BJ (cell line): ENCODE data around the gene PHC2. TPM values are rescaled to one million over a fixed set of nuclear protein-coding genes. Genes with fewer than 3 reads are reported as not detected.

Experiments
- CTCF ChIA-PET: fragments of 350-600 bp; formaldehyde crosslinking; extraction: SDS; loops from one replicate; lab custom pipeline; 2021; ENCODE audit warnings: antibody characterized with exemption, inconsistent platforms; lab: Yijun Ruan, JAX
- POLR2A ChIA-PET: fragments of 300-600 bp; sonication (Branson Sonifier 250); formaldehyde crosslinking; extraction: SDS; loops from one replicate; lab custom pipeline; 2021; ENCODE audit warnings: antibody characterized with exemption; lab: Charles Lee
- DNase-seq: peaks from one replicate; pipeline ENCODE4 v3.0.0-alpha.2; 2011; ENCODE audit warnings: low read depth
- H3K27me3 ChIP-seq: 2 replicates; pipeline ENCODE4 v1.6.0; 2011; ENCODE audit warnings: low read length; ENCODE audit not compliant: control insufficient read depth, insufficient read depth
- H3K36me3 ChIP-seq: 2 replicates; pipeline ENCODE4 v1.5.1; 2011; ENCODE audit warnings: low read length; ENCODE audit not compliant: control insufficient read depth, insufficient read depth
- H3K4me3 ChIP-seq: 2 replicates; pipeline ENCODE4 v1.5.1; 2011; ENCODE audit warnings: low read depth, mild to moderate bottlenecking, control low read depth, low read length
- polyA plus RNA-seq: library from polyadenylated mRNA; depleted of rRNA; stranded (reverse); fragments of >200 nt; gene quantifications from 2 replicates; pipeline ENCODE4 v1.2.3, GENCODE V29; 2011
- TF ChIP-seq, protein P1 (sequence below): IDR thresholded peaks from 2 replicates; pipeline ENCODE4 v1.5.1; 2011; ENCODE audit warnings: low read depth, mild to moderate bottlenecking, control low read depth, inconsistent platforms, low read length, moderate library complexity; ENCODE audit not compliant: insufficient read depth

The PHC2 gene
- polyA plus RNA-seq, 1 experiment = 62.0 TPM

DNA sequence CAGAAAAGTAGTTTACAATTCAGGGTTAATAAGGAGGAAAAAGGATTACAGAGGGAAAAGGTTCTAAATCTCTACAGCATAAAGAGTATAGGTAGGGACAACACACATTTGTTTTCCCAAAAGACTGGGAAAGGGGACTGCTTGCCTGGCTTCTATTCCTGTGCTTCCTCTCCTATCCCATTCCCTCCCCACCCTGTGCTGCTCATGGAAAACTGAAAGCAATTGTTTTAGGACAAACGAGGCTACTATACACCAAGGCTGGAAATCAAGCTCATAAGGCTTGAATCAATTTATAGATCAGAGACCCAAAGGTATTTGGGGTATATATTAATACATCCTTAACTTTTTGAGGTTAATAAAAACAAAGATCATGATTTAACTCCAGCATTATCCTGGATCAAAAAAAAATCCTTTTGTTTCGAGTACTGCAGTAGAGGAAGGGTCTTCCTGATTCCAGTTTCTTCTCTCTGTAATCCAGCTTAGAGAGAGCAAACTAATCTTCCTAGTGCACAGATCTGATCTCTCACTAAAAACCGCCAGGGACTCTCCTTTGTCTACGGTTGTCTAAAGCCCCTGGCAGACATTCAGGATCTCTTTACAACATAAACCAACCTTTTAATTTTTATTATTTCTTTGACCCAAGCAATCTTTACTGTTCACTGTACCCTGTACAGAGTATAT lies 72.6 kb downstream of the PHC2 start:
- Histone ChIP-seq H3K27me3 (no peaks in the 10 kb centered on the region), H3K36me3 (peaks cover 8% of the 10 kb centered on the region), H3K4me3 (no peak overlapping the region)
- no peak for DNase-seq
- TF ChIP-seq, protein P1, sequence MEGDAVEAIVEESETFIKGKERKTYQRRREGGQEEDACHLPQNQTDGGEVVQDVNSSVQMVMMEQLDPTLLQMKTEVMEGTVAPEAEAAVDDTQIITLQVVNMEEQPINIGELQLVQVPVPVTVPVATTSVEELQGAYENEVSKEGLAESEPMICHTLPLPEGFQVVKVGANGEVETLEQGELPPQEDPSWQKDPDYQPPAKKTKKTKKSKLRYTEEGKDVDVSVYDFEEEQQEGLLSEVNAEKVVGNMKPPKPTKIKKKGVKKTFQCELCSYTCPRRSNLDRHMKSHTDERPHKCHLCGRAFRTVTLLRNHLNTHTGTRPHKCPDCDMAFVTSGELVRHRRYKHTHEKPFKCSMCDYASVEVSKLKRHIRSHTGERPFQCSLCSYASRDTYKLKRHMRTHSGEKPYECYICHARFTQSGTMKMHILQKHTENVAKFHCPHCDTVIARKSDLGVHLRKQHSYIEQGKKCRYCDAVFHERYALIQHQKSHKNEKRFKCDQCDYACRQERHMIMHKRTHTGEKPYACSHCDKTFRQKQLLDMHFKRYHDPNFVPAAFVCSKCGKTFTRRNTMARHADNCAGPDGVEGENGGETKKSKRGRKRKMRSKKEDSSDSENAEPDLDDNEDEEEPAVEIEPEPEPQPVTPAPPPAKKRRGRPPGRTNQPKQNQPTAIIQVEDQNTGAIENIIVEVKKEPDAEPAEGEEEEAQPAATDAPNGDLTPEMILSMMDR = no peak
- ChIA-PET CTCF (interaction anchor here (1.0 to 19.9 kb wide), 2 partner anchors 8 to 62 kb away, joined by 3 to 203 read pairs; no protein-coding TSS in a partner anchor), POLR2A (no interaction called here)

DNA sequence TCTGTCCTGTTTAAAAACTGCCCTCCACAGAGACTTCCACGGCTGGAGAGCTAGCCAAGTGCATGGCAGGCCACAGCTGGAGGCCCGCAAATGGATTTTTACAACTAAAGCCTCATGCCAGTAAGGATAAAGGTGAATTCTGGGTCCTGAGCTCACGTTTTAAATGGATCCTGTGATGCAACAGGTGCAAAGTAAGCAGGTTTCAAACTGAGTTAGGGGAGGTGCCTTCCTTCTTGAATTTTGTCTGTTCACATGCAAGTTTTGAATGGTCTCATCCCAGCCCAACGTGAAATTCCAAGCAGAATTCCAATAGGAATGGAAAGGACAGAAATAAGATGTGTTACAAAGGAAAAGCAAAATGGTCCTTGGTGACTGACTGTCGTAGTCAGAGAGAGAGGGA lies 73.8 kb downstream of the PHC2 start:
- POLR2A ChIA-PET = no interaction called here
- DNase-seq = no peak
- Histone ChIP-seq H3K4me3 (no peak overlapping the region), H3K27me3 (no peaks in the 10 kb centered on the region), H3K36me3 (peaks cover 9% of the 10 kb centered on the region)
- CTCF ChIA-PET = interaction anchor here (19.9 kb wide), 1 partner anchor 61 kb away, joined by 203 read pairs; no protein-coding TSS in a partner anchor
- TF ChIP-seq, protein P1 = no peak

DNA sequence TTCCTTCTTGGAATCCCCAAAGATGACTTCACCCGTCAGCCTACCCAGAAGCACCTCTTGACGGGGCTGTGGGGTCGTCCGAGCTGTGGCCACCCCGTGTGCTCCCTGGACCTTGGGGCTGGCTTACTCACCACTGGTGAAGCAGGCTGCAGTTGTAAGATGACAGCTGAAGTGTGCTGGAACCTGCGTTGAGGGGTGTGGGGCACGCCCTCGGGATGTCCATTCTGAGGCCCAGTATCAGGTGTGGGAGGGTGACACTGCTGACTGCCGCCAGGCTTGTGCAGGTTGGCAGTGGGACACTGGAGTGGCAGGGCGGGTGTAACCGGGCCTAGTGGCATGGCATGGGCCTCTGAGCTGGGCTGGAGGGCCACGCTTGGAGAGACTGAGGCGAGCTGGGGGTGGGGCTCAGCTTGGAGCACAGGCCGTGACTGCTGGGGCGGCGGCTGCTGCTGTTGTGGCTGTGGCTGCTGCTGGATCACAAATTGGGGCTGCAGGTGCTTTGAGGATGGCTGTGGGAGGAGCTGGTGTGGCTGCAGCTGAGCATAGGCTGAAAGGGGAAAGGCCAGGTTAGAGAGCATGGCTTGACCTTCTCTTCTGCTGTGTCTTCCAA lies 76.1 kb downstream of the PHC2 start:
- no peak for DNase-seq
- POLR2A ChIA-PET = no interaction called here
- peaks cover 9% of the 10 kb centered on the region for H3K36me3 ChIP-seq
- TF ChIP-seq, protein P1 = no peak
- no peak overlapping the region for H3K4me3 ChIP-seq
- H3K27me3 ChIP-seq = no peaks in the 10 kb centered on the region
- CTCF ChIA-PET = interaction anchor here (0.7 to 19.9 kb wide), 3 partner anchors 58 to 101 kb away, joined by 4 to 203 read pairs (median 4); no protein-coding TSS in a partner anchor

DNA sequence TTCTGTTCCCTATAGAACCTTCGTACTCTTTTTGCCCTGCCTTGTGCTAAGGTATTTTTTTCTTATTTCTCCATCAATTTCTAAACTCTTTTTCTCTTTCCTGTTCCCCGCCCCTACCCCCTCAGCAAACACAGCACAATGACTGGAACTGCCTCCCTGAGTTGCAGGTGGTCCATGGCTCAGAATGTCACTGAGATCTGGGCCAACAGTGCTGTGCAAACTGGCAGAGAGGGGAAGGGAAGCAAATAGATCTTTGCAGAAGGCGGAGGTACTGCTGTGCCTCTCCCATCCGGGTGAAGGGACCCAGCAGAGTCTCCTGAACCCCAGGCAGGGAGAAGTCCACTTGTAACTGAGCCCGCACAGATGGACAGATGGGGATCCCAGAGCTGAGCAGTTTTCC lies 77.4 kb downstream of the PHC2 start:
- no peak overlapping the region for H3K4me3 ChIP-seq
- H3K27me3 ChIP-seq = no peaks in the 10 kb centered on the region
- no peak for DNase-seq
- POLR2A ChIA-PET = no interaction called here
- CTCF ChIA-PET = no interaction called here
- peaks cover 9% of the 10 kb centered on the region for H3K36me3 ChIP-seq
- TF ChIP-seq, protein P1 = no peak

DNA sequence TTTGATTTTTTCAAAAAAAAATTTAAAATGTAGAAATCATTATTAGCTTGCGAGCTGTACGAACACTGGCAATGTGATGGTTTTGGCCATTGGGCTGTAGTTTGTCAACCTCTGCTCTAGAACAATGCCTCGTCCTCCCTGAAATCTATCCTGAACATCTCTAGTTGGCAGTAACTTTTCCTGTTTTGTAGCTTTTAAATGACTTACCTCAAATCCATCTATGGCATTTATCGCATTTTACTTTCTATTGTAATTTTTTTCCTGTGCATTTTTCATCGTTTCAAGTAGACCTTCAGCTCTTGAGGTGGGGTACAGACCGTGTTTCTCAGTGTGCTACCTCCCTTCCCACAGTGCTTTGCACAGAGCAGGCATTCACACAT lies 79.6 kb downstream of the PHC2 start:
- ChIA-PET CTCF (interaction anchor here (0.7 to 2.3 kb wide), 5 partner anchors 8 to 105 kb away, joined by 3 to 8 read pairs (median 4); no protein-coding TSS in a partner anchor), POLR2A (no interaction called here)
- TF ChIP-seq, protein P1 = no peak
- Histone ChIP-seq H3K27me3 (no peaks in the 10 kb centered on the region), H3K4me3 (no peak overlapping the region), H3K36me3 (peaks cover 9% of the 10 kb centered on the region)
- DNase-seq = no peak
